ENCODE measurements around the gene ACBD4. TPM values are rescaled to one million over a fixed set of nuclear protein-coding genes. Genes with fewer than 3 reads are reported as not detected.

ACBD4 gene
- total and polyA plus RNA-seq, 2 of the 13 experiments (the other 11 are each of a cell fraction or from before 2014, with no cell fraction given), result 16.1 to 26.9 TPM

DNA sequence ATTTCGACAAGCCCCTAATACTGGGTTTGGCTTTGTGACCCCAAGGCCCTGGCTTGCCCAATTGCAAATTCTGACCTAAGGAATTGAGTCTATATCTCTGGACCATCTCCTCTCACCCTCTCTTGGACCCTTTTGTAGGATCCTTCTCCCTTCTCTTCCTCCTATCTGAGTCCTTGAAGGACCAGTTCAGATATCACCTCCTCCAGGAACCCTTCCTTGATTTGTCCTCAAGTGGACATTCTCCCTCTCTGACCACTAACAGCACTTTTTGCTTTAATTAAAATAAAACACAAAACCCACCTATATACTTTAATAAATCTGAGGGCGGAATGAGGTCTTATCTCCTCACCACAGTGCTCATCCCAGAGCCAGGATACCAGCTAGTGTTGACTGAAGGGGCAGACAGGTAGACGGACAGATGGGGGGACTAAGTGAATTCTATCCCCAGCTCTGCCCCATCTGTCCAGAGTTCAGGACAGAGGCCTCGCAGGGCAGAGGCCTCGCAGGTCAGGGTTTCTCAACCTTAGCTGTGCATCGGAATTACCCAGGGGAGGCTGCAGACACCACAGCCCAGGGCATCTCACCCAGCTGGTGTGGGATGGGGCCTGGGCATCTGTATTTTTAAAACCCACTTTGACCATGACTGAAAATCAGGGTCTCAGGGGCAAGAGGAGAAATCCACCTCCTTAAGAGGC lies 12.3 kb upstream of the ACBD4 start (continued):
- TF ChIP-seq, protein P1, sequence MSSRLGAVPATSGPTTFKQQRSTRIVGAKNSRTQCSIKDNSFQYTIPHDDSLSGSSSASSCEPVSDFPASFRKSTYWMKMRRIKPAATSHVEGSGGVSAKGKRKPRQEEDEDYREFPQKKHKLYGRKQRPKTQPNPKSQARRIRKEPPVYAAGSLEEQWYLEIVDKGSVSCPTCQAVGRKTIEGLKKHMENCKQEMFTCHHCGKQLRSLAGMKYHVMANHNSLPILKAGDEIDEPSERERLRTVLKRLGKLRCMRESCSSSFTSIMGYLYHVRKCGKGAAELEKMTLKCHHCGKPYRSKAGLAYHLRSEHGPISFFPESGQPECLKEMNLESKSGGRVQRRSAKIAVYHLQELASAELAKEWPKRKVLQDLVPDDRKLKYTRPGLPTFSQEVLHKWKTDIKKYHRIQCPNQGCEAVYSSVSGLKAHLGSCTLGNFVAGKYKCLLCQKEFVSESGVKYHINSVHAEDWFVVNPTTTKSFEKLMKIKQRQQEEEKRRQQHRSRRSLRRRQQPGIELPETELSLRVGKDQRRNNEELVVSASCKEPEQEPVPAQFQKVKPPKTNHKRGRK (CRISPR knock-in tag; IDR thresholded peaks at IDR 0.05), result no peak
- no peak for TF ChIP-seq SP5 (CRISPR knock-in tag; IDR thresholded peaks at IDR 0.05; ENCODE audit: borderline replicate concordance, low read depth)
- TF ChIP-seq CEBPG (CRISPR knock-in tag; IDR thresholded peaks at IDR 0.05), result peak; percentile 62; the same call in 1 of the 2 replicates
- TF ChIP-seq ZNF598 (CRISPR knock-in tag; IDR thresholded peaks at IDR 0.05; ENCODE audit: borderline replicate concordance), result no peak
- no peak for TF ChIP-seq ZFY (CRISPR knock-in tag; IDR thresholded peaks at IDR 0.05)
- TF ChIP-seq, protein P2, sequence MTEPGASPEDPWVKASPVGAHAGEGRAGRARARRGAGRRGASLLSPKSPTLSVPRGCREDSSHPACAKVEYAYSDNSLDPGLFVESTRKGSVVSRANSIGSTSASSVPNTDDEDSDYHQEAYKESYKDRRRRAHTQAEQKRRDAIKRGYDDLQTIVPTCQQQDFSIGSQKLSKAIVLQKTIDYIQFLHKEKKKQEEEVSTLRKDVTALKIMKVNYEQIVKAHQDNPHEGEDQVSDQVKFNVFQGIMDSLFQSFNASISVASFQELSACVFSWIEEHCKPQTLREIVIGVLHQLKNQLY (CRISPR knock-in tag; IDR thresholded peaks at IDR 0.05), result no peak
- TF ChIP-seq, protein P3, sequence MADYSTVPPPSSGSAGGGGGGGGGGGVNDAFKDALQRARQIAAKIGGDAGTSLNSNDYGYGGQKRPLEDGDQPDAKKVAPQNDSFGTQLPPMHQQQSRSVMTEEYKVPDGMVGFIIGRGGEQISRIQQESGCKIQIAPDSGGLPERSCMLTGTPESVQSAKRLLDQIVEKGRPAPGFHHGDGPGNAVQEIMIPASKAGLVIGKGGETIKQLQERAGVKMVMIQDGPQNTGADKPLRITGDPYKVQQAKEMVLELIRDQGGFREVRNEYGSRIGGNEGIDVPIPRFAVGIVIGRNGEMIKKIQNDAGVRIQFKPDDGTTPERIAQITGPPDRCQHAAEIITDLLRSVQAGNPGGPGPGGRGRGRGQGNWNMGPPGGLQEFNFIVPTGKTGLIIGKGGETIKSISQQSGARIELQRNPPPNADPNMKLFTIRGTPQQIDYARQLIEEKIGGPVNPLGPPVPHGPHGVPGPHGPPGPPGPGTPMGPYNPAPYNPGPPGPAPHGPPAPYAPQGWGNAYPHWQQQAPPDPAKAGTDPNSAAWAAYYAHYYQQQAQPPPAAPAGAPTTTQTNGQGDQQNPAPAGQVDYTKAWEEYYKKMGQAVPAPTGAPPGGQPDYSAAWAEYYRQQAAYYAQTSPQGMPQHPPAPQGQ (CRISPR knock-in tag; IDR thresholded peaks at IDR 0.05; ENCODE audit: borderline replicate concordance), result no peak
- no peak for TF ChIP-seq ZNF30 (CRISPR knock-in tag; IDR thresholded peaks at IDR 0.05)
- TF ChIP-seq ZNF7 (CRISPR knock-in tag; IDR thresholded peaks at IDR 0.05), result no peak
- TF ChIP-seq, protein P4, sequence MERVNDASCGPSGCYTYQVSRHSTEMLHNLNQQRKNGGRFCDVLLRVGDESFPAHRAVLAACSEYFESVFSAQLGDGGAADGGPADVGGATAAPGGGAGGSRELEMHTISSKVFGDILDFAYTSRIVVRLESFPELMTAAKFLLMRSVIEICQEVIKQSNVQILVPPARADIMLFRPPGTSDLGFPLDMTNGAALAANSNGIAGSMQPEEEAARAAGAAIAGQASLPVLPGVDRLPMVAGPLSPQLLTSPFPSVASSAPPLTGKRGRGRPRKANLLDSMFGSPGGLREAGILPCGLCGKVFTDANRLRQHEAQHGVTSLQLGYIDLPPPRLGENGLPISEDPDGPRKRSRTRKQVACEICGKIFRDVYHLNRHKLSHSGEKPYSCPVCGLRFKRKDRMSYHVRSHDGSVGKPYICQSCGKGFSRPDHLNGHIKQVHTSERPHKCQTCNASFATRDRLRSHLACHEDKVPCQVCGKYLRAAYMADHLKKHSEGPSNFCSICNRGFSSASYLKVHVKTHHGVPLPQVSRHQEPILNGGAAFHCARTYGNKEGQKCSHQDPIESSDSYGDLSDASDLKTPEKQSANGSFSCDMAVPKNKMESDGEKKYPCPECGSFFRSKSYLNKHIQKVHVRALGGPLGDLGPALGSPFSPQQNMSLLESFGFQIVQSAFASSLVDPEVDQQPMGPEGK (CRISPR knock-in tag; IDR thresholded peaks at IDR 0.05), result peak; percentile 62
- TF ChIP-seq, protein P5, sequence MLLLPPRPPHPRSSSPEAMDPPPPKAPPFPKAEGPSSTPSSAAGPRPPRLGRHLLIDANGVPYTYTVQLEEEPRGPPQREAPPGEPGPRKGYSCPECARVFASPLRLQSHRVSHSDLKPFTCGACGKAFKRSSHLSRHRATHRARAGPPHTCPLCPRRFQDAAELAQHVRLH (CRISPR knock-in tag; IDR thresholded peaks at IDR 0.05; ENCODE audit: borderline replicate concordance, low read depth), result no peak
- no peak for TF ChIP-seq ZNF24 (IDR thresholded peaks at IDR 0.05)
- no peak for TF ChIP-seq HNRNPL (IDR thresholded peaks at IDR 0.05; ENCODE audit: low read depth, low read length)
- TF ChIP-seq RARA (CRISPR knock-in tag; IDR thresholded peaks at IDR 0.05), result peak; percentile 50; the same call in 1 of the 2 replicates
- TF ChIP-seq, protein P6, sequence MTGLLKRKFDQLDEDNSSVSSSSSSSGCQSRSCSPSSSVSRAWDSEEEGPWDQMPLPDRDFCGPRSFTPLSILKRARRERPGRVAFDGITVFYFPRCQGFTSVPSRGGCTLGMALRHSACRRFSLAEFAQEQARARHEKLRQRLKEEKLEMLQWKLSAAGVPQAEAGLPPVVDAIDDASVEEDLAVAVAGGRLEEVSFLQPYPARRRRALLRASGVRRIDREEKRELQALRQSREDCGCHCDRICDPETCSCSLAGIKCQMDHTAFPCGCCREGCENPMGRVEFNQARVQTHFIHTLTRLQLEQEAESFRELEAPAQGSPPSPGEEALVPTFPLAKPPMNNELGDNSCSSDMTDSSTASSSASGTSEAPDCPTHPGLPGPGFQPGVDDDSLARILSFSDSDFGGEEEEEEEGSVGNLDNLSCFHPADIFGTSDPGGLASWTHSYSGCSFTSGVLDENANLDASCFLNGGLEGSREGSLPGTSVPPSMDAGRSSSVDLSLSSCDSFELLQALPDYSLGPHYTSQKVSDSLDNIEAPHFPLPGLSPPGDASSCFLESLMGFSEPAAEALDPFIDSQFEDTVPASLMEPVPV (CRISPR knock-in tag; IDR thresholded peaks at IDR 0.05), result no peak
- TF ChIP-seq HNF4G (IDR thresholded peaks at IDR 0.05; ENCODE audit: borderline replicate concordance, low read depth, low read length), result peak; percentile 77
- no peak for TF ChIP-seq HNF4G (CRISPR knock-in tag; IDR thresholded peaks at IDR 0.05; ENCODE audit: borderline replicate concordance, low read depth)
- TF ChIP-seq ZBTB7B (CRISPR knock-in tag; IDR thresholded peaks at IDR 0.05), result 0 out of 2 replicates have a peak, but pooled peaks have one; percentile 54
- TF ChIP-seq MTA1 (CRISPR knock-in tag; IDR thresholded peaks at IDR 0.05; ENCODE audit: borderline replicate concordance), result no peak
- TF ChIP-seq, protein P7, sequence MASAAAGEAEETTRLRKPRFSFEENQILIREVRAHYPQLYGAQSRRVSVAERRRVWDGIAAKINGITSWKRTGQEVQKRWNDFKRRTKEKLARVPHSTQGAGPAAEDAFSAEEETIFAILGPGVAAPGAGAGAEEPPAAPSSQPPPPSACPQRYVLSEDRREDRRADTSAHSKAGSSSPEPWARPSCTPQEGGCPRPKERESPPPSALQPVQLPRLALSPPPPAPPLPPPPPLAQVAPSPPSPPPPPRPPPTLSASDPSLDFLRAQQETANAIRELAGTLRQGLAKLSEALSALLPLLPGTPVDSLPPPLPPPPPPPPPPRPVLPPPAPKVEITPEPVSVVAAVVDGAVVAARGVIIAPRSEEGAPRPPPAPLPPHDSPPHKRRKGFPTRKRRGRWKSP (CRISPR knock-in tag; IDR thresholded peaks at IDR 0.05), result no peak
- peak; percentile 85 for TF ChIP-seq NR2F2 (IDR thresholded peaks at IDR 0.05; ENCODE audit: borderline replicate concordance, low read depth)
